ENCODE results near the gene SND1.

SND1 gene

GRCh38 chr7:127885843-127886242, 233.8 kb downstream of the SND1 start:
- no peak for DNase-seq (ENCODE audit: low read depth in 2 of 2, low spot score in 1 of 2)

- no peak for DNase-seq (ENCODE audit: low read depth in 2 of 2, low spot score in 1 of 2)
Measured at GRCh38 chr7:127886248-127886647, 234.3 kb downstream of the SND1 start.

GRCh38 chr7:127887096-127887495, 235.1 kb downstream of the SND1 start:
- DNase-seq (ENCODE audit: low read depth in 2 of 2, low spot score in 1 of 2): no peak

GRCh38 chr7:127887631-127888030, 235.6 kb downstream of the SND1 start:
- no peak for DNase-seq (ENCODE audit: low read depth in 2 of 2, low spot score in 1 of 2)

DNA sequence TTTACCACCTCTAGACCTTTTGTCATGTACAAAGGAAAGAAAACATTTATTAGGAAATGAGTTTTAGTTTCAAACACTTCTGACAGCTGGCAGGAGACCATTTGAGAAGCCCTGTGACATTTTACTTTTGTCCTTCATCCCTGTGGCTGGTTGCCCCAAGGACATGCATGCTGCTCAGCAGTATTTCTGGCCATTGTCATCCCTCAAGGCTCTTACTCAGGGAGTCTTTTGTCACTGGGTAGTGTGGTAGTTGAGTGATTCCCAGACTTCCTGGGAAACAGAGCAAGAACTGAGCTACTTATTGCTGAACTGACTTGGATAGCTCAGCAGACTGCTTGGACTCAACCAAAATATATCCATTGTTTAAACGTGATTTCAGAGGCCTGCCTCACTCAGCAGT, 236.4 kb downstream of the SND1 start:
- no peak for DNase-seq (ENCODE audit: low read depth in 2 of 2, low spot score in 1 of 2)

GRCh38 chr7:127888825-127889224, 236.8 kb downstream of the SND1 start:
- no peak for DNase-seq (ENCODE audit: low read depth in 2 of 2, low spot score in 1 of 2)

GRCh38 chr7:127889677-127890076, 237.7 kb downstream of the SND1 start:
- no peak for DNase-seq (ENCODE audit: low read depth in 2 of 2, low spot score in 1 of 2)

GRCh38 chr7:127890726-127891125, 238.7 kb downstream of the SND1 start:
- DNase-seq (ENCODE audit: low read depth in 2 of 2, low spot score in 1 of 2): no peak

DNA sequence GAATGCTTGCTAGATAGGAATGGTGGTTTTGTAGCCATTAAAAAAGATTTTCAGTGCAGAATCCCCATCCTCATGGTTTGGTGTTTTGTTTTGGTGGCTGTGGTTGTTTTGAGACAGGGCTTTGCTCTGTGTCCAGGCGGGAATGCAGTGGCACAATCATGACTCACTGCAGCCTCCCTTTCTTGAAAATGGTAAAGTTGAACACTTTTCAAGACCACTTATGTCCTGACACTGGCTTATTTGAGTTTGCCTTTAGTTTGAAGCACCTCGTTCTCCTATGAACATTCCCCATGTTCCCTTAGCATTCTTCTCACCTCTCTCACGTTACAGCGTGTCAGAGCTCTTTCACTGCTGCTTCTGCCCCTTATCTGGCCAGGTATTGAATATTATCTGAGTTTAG, 239.2 kb downstream of the SND1 start:
- no peak for DNase-seq (ENCODE audit: low read depth in 2 of 2, low spot score in 1 of 2)

DNA sequence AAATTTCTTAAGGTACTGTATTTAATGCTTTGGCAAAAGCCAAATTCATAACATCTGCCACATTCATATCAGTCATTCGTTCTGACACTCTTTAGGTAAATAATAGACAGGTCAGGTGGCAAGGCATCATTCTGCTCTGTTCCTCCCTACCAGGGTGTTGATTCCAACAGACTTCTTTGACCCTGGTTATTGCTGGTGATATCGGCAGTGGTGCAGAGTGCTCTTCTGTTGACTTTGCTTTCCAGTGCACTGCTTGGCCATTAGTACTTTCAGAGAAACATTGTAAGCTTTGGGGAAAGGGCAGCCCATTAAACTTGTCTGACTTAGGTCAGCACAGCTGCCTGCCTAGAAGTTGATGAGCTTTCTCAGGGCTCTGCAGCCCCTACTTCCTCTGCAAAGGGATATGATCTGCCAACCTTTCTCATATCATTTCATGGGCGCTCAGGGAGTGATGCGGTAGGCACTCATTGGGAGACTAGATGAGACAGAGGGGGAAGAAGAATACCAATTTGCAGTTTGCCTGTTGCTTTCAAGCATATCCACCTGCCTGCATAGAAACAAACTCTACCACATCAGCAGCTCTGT, 240.0 kb downstream of the SND1 start:
- DNase-seq (ENCODE audit: low read depth in 2 of 2, low spot score in 1 of 2): no peak

- DNase-seq (ENCODE audit: low read depth in 2 of 2, low spot score in 1 of 2): no peak
Measured at GRCh38 chr7:127892488-127893314, 240.7 kb downstream of the SND1 start.

- DNase-seq (ENCODE audit: low read depth in 2 of 2, low spot score in 1 of 2): no peak
Measured at GRCh38 chr7:127893547-127893946, 241.6 kb downstream of the SND1 start.

- no peak for DNase-seq (ENCODE audit: low read depth in 2 of 2, low spot score in 1 of 2)
Measured at GRCh38 chr7:127894588-127894987, 242.6 kb downstream of the SND1 start.

DNA sequence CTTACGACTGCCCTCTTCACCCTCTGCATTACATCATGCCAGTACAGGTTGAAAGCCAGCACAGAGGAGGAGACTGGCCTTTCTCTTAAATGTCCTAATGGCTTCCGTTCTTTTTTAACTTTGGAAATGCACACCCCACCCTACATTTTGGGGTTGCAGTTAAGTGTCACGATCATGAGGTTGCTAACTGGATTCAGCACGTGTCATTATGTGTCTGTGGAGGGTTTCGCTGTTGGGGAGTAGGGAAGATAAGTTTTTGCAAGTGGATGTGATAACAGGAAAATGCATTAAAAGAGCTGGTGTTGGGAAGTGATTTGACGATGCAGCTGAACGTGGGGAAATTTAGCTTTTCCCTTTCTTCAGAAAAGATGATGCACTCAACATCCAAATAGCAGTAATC, 243.4 kb downstream of the SND1 start:
- DNase-seq (ENCODE audit: low read depth in 2 of 2, low spot score in 1 of 2): no peak

DNA sequence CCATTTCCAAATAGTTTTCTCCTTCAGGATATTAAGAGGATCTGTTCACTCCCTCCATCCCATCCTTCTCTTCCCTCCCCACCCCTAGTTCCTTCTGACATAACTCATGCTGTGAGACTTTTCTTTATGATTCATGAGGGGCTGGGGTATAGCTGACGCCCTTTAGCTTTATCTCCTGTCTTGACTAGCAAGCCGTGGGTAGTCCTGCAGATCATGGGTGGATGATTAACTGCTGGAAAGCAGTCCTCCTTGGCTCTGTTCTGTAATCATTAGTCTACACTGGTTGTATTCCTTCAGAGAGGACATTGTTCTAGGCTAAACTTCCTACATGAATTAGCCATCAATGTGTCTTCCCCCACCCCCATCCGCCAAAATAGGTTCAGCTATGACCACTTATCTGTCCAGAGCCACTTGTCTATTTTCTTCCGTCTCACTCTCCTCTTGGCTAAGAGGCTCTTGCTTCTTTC, 243.9 kb downstream of the SND1 start:
- no peak for DNase-seq (ENCODE audit: low read depth in 2 of 2, low spot score in 1 of 2)

- DNase-seq (ENCODE audit: low read depth in 2 of 2, low spot score in 1 of 2): no peak
Measured at GRCh38 chr7:127896659-127897058, 244.7 kb downstream of the SND1 start.

DNA sequence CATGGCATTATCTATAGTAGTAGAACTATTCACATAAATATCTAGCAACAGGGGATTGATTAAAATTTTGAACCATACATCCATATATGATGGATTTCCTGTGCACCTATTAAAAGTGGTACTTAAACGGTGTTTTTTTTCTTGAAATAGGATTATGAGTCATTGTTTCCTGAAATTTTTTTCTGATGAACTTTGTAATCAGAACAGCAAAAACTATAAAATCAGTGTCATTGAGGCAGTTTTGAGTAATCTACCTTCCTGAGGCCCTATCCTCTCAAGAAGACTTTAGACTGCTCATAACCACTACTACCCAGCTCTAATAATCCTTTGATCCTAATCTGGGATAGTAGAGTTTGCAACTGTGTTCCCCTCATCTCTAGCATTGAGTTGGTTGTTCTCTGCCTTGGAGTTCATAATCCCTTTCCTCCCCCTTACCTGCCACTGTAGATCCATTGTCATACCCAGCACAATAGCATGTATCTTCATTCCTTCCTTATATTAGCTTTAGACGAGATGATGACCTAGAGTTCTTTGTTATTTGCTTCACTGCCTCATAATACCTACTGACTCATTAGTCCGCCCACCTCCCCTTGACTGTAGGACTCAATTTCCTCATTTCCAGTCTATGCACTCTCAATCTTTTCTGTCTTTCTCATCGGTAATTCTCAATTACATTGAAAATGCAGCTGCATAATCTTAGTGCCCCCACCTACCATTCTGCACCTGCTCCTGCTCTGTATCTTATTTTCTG, 245.9 kb downstream of the SND1 start:
- DNase-seq (ENCODE audit: low read depth in 2 of 2, low spot score in 1 of 2): no peak

DNA sequence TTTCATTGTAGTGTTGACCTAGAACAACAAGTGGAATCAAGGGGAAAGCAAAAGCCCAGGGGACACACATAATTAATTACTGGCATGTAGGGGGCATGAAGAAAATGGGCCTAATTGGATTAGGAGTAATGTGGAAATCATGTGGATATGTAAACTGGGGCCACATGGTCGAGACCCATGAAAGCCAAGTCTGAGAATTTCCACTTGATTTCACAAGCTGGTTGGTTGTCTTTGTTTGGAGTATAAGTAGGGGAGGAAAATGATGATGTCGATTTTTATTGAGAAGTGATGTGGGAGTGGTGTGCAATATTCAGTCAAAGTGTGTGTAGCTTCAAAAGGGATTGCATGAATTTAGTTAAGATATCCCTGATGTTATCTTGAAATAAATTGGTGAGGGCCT, 247.4 kb downstream of the SND1 start:
- no peak for DNase-seq (ENCODE audit: low read depth in 2 of 2, low spot score in 1 of 2)

DNA sequence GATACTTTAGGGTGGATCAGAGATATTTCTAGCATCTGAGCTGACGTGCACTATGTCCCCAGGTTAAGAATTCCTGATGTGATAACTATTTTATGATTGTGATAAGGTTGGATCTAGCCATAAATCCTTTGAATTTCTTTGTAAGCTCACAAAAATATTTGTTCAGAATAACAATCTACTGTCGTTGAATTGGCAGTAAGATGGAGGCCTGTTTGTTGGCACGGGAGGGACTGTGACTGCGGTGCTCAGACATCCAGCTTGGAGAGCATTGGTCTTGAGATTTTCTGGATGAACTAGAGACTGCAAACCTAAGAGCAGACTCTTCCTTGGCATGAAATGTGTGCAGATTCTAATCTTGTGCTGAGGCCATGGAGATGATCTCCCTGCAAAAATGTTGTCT, 248.1 kb downstream of the SND1 start:
- no peak for DNase-seq (ENCODE audit: low read depth in 2 of 2, low spot score in 1 of 2)

DNA sequence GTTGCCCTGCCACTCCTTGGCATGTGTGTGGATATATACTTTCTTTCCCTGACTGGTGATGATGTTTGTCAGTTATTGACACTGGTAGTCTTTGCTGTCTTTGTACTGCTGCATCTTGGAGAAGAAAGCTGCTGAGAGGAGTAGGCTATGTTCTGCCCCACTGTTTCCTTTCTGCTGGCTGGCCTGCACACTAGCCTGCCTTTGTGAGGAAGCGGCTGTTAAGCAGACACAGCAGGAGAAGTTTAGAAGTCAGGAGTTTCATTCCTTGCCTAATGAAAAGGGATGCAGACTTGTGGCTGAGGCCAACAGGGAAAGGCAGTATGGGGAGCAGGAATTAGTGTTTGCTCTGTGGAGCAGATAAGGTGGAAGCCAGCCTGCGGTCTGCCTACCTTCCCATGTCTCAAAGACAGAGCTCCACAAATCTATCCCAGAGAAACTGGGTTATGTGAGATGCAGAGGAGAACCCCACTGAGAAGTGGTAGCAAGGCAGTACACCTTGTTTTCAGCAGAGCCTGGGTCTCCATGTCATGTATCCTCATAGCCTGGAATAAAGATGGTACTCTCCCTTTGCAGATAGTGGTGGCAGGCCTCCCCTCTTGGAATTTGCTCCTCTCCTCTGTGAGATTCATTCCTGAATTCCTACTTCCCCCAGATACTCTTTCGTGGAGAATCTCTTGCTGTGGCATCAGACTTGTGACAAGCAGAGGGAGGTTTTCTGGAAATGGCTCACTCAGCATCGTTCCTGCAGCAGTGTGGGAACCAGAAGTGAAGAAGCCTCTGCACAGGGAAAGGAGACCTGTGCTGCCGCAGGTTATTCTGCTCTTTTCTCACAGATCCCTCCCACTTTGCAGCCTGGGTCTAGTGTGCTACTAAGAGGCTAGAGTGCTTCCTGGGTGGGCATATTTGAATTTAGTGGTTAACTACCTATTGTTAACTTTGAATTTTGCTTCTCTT, 249.0 kb downstream of the SND1 start:
- DNase-seq (ENCODE audit: low read depth in 2 of 2, low spot score in 1 of 2): no peak

All from stimulated activated CD8-positive, alpha-beta memory T cell treated with anti-CD3 and anti-CD28 coated beads, Interleukin-4, amount 100 ng/mL, for 4 hours (primary cell).